ENCODE measurements around the gene RASD2. TPM values are rescaled to one million over a fixed set of nuclear protein-coding genes. Genes with fewer than 3 reads are reported as not detected.

Gene RASD2
- total RNA-seq, 1 donor from 2014 or later = 9.5 TPM

DNA sequence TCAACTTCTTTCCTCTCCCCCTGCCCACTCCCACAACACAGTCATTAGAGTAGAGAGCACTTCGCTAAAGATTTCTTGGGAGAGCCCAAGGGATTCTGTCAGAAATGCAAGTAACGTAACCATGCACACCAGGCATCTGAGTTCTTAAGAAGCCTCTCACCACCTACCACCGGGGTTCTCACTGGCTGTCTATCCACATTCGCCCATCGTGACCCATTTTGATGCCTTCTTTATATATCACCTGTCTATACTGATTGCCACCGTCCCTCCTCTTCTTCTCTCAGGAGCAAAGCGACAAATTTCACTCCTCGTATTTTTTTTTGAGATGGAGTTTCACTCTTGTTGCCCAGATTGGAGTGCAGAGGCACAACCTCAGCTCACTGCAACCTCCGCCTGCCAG lies 23.9 kb upstream of the RASD2 start:
- intact Hi-C loops (cut with DNase I) = no loop called here
- ATAC-seq = no peak
- no peak for DNase-seq (ENCODE audit: missing footprints)

DNA sequence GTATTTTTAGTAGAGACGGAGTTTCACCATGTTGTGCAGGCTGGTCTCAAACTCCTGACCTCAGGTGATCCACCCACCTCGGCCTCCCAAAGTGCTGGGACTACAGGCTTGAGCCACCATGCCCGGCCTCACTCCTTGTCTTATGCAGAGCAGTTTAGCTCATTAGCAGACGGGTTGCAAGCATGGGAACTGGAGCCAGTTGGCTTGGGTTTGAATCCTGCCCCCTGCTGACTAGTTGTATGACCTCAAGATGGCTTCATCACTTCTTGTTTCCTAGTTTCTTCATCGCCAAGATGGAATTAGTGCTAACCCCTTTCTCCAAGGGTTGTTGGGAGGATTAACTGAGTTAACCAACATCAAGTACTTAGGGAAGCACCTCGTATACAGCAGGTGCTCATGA lies 23.4 kb upstream of the RASD2 start:
- intact Hi-C loops (cut with DNase I) = no loop called here
- DNase-seq (ENCODE audit: missing footprints) (no peak), ATAC-seq (no peak)

DNA sequence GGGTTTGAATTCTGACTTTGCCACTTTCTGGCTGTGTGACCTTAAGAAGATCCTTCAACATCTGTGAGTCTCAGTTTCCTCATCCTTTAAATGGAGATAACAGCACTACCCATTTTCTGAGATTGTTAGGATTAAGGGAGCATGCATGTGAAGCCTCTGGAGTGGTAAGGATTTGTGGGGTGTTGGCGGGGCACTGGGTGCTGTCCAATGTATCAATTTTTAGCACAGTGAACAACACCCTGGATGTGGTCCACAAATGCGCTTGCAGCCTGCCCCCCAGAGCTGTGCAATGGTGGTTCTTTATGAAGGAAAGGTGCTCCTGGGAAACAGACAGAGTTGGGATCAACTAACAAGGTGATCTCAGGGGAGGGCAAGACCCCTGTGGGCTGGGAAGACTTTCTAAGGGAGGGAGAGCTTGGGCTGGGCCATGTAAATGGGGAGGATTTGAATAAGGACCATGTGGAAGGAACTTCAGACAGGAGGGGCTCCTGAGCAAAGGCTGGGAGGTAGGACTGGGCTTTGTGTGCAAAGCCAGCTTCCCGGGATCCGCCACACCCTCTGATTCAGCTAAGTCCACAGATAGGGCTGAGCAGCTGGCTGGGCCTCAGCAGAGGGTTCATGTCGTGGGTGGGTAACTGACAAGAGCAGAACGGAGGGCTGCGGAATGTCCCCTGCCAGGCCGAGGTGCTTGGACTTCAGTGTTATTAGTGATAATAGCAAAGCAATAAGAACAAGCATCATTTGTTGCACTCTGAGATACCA lies 22.7 kb upstream of the RASD2 start:
- intact Hi-C loops (cut with DNase I) = no loop called here
- ATAC-seq = no peak
- DNase-seq (ENCODE audit: missing footprints) = no peak

DNA sequence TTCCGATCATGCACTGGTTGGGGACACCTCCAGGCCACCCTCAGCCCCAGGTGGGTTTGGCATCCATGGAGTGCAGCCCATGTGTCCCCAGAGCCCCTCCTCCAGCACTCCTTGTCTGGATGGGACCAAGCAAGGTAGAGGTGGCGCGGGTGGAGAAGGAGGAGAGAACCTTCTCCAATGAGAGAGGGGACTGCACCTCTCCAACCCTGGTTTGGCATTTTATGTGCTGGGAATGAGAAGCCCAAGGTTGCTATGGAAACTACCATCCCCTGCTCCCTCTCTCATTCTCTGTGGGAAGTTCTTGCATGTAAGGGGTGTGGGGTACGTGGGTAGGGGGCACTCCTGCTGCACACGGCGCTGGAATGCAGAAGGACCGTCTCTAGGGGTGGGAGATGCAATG lies 21.8 kb upstream of the RASD2 start:
- DNase-seq (ENCODE audit: missing footprints) (no peak), ATAC-seq (no peak)
- intact Hi-C loops (cut with DNase I) = no loop called here

DNA sequence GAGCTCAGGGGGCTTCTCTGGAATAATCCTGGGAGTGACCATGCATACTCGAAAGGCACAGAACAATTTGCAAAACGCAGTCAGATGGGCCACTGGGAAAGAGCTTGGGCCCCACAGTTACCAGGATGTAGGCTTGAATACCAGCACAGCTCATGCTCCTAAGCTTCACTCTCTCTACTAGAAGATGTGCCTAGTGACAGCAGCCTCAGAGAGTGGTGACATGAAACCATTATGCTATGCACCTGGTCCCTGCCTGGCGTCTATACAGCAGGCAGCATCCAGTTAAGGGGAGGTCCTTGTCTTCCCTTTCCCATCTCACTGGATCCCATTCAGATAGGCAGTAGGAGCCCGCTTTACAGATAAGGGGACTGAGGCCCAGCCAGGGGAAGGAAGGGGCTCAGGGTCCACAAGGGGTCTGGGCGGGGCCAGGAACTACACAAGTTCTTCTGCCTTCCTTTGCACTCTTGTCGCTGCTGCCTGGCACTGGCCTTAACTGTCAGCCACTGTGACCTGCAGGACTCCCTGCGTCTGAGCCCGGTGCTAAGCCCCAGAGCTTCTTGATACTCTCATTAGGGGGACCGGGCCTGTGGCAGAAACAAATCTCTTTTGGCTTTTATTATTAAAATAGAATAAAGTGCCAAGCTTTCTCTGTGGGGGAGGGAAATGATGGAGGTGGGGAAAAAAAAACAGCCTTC lies 21.2 kb upstream of the RASD2 start:
- intact Hi-C loops (cut with DNase I) = no loop called here
- ATAC-seq = no peak
- DNase-seq (ENCODE audit: missing footprints) = no peak

DNA sequence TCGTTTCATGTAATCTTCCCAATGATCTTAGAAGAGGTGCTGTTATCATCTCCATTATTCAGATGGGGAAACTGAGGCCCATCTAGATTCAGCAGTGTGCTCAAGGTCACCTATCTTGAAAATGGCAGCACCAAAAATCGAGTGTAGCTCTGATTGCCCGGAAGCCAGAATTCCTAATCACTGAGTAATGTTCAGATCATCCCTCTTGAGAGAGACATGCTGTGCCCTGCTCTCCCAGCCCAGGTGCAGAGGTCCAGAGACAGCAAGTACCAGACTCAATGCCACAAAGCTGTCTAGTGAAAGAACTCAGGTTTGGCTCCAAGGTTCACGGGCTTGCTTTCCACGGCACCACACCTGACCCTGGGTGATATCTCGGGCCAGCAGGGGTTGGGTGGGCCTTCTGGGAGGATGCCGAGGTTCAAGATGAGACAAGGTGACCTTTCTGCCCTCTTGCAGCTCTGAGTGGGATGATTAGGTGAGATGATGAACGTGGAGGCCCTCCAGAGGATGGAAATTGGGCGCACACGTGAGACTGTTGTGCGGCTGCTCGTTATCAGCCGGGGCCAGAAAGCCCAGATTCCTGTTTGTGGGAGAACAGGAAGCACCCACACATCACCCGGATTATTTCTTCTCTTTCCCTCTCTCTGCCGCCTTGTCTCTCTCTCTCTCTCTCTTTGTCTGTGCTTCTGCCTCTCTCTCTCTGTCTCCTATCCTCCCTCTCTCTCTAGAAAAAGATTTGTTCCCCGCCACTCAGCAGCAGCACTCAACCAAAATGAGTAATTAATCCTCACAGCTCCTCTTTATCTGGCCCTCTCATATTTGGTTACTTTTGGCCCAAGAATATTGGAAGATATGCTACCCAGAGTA lies 19.0 kb upstream of the RASD2 start:
- intact Hi-C loops (cut with DNase I) = no loop called here
- ATAC-seq = no peak

DNA sequence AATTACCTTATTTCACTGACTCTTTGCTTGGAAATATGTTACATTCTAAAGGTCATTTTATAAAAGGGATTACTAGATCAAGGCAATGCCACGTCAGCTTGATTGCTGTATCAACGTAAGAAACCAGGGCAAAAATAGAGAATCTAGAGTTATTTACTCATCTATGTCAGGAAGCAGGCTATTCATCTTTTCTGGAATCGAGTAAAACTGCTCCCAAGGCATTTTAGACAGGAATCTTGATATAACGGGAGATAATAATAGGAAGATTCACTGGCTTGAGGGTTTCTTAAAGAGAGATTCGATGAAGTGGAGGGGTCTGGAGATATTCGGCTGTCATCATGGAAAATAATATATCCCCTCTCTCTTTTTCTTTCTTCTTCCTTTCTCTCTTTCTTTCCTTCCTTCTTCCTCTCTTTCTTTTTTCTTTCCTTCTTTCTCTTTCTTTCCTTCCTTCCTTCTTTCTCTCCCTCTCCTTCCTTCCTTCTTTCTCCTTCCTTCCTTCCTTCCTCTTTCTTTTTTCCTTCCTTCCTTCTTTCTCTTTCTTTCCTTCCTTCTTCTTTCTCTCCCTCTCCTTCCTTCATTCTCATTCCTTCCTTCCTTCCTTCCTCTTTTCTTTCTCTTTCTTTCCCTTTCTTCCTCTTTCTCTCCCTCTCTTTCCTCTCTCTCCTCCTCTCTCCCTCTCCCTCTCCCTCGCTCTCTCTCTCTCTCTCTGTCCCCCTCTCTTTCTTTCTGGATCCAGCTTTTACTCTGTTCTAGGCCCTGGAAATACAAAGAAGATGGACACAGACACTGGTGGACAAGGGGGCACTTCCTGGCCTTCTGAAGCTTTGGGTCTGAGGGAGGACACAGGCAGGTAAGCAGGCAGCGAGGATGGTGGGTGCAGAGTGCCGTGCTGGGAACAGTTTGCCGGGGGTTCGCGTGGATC lies 18.1 kb upstream of the RASD2 start:
- intact Hi-C loops (cut with DNase I) = no loop called here
- no peak for DNase-seq (ENCODE audit: missing footprints)
- no peak for ATAC-seq

More for the DNA sequence above, 19.0 kb upstream of the RASD2 start:
- DNase-seq (ENCODE audit: missing footprints) = no peak

DNA sequence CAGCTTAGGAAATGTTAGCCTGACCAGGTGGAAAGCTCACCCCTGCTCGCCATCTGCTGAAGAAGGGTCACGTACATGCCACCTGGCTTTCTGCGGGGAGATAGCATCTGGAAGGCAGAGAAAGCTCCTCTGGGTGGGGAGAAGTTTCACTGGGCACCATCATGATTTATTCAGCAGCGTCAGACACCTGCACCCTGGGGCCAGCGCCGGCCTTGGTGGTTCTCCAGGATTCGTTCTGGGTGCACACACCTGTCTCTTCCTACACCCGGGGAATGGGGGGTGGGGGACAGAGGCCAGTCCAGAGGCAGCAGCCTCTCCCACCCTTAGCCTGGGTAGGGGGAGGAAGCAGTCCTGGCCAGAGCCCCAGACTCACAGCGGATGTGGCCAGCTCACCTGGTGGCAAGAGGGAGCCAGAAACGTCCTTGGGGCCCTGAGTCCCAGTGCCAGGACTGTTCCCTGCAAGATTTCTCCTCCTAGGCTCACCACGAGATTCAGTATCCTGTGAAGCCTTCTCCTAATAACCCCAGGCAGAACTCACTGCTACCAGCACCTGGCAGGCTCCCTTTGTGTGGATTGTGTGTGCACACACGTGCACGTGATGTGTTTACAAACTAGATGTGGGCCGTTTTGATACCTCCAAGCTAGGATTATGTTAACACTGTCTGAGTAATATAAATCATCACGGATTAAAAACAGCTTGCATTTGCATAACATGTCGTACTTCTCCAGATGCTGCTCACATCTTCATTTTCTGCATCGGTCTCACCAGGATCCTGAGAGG lies 17.3 kb upstream of the RASD2 start:
- no peak for ATAC-seq
- intact Hi-C loops (cut with DNase I) = no loop called here

DNA sequence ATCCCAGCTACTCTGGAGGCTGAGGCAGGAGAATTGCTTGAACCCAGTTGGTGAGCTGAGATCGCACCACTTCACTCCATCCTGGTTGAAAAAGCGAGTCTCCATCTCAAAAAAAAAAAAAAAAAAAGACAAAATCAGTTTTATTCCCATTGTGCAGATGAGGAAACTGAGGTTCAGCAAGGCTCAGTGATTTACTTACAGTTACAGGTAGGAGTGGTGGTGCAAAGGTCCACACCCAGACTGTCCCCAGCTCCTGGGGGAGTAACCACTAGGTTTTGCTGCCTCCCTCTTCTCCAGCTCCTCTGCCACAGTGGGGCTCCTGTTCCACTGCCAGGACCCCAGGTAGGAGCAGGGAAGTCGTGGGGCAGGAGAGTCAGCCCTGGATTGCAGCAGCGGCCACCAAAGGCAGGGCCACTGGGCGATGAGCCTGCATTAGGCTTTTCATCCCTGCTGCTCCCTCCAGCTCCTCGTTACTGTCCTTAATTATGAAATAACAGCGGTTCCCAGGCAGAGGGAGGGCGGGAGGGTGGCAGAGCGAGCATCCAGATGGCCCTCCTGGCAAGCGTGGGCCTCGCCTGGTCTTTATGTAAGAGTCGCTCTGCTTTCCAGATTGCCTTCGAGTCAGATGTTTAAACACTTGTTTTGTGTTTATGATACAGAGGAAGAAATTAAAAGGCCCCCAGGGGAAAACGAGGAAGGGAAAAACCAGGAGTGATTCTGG lies 15.5 kb upstream of the RASD2 start:
- ATAC-seq (peak; percentile 60), DNase-seq (ENCODE audit: missing footprints) (no peak)
- intact Hi-C loops (cut with DNase I) = loop anchor here (5.0 kb wide), 1 partner anchor 43 kb away; no protein-coding TSS in a partner anchor

More for the DNA sequence above, 17.3 kb upstream of the RASD2 start:
- no peak for DNase-seq (ENCODE audit: missing footprints)

DNA sequence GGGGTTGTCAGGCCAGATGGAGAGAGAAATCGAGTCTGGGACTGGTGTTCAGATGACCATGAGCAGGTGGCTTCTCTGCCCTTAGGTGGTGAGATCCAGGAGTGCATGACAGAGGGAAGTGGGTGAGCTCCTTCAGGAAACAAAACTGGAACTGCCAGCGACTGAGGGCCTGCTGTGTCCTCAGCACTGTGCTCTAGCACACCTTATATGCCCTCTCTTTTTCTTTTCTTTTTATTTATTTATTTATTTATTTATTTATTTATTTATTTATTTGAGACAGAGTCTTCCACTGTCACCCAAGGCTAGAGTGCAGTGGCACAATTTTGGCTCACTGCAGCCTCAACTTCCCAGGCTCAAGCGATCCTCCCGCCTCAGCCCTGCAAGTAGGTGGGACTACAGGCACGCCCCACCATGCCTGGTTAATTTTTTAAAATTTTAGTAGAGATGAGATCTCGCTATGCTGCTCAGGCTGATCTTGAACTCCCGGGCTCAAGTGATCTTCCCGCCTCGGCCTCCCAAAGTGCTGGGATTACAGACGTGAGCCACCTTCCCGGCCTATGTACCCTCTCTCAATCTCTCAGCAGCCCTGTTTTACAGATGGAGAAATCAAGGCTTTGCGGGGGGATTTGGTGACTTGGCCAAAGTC lies 14.8 kb upstream of the RASD2 start:
- ATAC-seq (no peak), DNase-seq (ENCODE audit: missing footprints) (no peak)
- intact Hi-C loops (cut with DNase I) = loop anchor here (5.0 kb wide), 1 partner anchor 44 kb away; no protein-coding TSS in a partner anchor

DNA sequence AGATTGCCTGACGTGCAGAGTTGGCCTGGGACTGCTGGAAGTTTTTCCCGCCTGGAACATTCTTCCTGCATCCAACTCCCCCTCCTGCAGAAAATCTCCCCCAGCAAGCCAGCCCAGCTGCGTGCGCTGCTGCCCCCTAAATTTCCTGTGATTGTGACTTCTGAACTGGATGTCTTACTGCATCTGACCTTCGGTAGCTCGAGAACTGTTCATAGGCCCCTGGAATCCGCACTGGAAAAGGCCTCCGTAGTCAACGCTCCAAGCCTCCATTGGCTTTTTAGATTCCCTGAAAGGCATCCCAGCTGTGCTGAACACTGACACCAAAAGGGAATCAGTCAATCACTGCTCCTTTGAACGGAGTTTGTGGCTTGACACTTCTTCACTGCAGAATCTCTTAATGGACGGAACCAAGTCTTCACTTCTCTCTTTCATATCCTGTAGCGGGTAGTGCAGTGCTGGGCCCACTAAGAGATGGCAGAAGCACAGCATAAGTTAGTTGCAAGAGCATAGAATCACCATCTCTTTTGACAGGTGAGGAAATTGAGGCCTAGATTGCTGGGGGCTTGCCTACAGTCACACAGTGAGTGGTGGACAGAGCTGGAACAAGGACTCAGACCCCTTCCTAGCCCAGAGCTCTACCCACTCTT lies 14.2 kb upstream of the RASD2 start:
- intact Hi-C loops (cut with DNase I) = loop anchor here (5.0 kb wide), 1 partner anchor 44 kb away; no protein-coding TSS in a partner anchor
- no peak for ATAC-seq
- no peak for DNase-seq (ENCODE audit: missing footprints)

DNA sequence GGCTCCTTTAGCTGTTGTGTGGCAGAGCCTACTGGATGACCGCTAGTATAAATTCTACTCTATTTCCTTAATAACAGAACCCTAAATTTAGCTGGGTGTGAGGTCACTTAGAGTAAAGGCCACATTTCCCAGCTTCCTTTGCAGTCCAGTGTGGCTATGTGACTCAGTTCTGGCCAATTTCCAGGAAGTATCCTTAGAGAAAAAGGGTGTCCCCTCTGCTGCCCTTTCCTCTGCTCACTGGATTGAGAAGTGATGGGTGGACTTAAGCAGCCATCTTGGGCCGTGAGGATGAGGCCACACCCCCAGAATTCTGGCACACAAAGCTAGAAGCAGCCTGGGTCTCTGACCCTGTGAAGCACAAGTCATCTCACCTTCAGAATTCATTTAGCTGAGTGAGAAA lies 11.7 kb upstream of the RASD2 start:
- ATAC-seq = no peak
- no peak for DNase-seq (ENCODE audit: missing footprints)
- intact Hi-C loops (cut with DNase I) = loop anchor here (5.0 kb wide), 1 partner anchor 47 kb away; no protein-coding TSS in a partner anchor

DNA sequence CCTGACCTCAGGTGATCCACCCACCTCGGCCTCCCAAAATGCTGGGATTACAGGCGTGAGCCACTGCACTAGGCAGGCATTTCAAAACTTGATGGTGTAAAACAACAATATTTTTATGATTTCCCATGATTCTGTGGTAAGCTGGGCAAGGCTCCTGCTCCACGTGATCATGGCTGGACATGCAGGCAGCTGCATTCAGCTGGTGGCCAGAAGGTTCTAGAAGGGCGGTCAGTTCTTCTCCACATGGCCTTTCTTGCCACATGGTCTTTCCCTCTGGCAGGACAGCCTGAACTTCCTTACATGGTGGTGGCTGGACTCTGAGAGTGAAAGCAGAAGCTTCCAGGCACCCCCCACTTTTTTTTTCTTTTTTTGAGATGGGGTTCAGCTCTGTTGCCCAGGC lies 9.9 kb upstream of the RASD2 start:
- DNase-seq (ENCODE audit: missing footprints) = no peak
- intact Hi-C loops (cut with DNase I) = no loop called here
- ATAC-seq = no peak

DNA sequence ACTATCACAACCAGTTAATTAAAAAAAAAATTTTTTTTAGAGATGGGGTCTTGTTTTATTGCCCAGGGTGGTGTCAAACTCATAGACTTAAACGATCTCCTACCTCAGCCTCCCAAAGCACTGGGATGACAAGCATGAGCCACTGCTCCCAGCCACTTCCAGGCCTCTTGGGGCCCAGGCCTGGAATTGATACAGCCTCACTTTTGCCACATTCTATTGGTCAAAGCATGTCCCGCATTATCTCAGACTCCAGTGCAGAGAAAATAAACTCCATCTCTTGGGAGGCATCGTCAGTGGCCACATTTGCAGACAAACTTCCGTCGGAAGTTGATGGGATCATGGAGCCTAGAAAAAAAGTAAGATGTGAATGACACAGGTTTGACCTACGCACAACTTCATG lies 9.4 kb upstream of the RASD2 start:
- intact Hi-C loops (cut with DNase I) = no loop called here
- no peak for ATAC-seq
- no peak for DNase-seq (ENCODE audit: missing footprints)

DNA sequence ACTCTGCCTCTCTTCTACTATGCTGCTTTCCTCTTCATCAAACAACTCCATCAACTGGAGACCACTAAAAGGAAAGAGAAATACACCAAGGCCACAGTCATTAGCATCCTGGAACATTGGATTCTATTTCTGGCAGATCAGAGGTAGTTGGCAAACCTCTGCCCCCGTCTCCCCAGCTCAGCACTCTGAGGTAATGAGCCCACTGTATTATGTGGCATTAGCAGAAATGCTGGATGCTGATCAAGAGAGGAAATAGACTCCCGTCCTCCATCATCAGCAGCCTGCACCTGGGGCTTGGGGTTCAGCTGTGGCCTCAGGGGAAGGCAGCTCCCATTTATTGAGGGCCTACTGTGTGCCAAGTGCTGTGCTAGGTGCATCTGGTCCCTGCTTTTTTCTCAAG lies 9.0 kb upstream of the RASD2 start:
- ATAC-seq = no peak
- intact Hi-C loops (cut with DNase I) = no loop called here
- no peak for DNase-seq (ENCODE audit: missing footprints)

DNA sequence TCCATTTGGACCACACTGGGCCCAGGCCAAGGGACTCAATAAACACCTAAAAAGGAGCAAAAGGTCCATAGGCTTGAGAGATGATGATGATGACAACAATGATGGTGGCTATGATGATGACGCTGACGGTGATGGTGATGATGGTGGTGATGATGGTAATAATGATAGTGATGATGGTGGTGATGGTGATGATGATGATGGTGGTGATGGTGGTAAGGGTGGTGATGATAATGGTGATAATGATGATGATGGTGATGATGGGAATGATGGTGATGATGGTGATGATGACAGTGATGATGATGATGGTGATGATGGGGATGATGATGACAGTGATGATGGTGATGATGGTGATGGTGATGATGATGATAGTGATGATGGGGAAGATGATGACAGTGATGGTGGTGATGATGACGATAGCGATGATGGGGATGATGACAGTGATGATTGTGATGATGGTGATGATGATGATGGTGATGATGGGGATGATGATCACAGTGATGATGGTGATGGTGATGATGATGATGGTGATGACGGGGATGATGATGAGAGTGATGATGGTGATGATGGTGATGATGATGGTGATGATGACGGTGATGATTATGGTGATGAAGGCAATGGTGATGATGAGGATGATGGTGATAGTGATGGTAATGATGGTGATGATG lies 7.1 kb upstream of the RASD2 start:
- ATAC-seq (no peak), DNase-seq (ENCODE audit: missing footprints) (no peak)
- intact Hi-C loops (cut with DNase I) = no loop called here
